AG04449 (cell line): Measurements from ENCODE around the gene ESRP2.

Source experiments
- CTCF ChIA-PET: fragments of 350-600 bp; formaldehyde crosslinking; extraction: SDS; loops from one replicate; lab custom pipeline; 2021; ENCODE audit warnings: antibody characterized with exemption; lab: Yijun Ruan, JAX
- POLR2A ChIA-PET: fragments of 400-600, 350-600 bp; formaldehyde crosslinking; extraction: SDS; loops from one replicate; lab custom pipeline; 2020; ENCODE audit warnings: antibody characterized with exemption, inconsistent platforms; lab: Yijun Ruan, JAX
- DNase-seq: peaks from one replicate; pipeline ENCODE4 v3.0.0-alpha.2; 2010; ENCODE audit warnings: low read depth, low spot score
- H3K4me3 ChIP-seq: 2 replicates; pipeline ENCODE4 v1.5.1; 2011; ENCODE audit warnings: low read depth, mild to moderate bottlenecking, control low read depth, low read length
- TF ChIP-seq, protein P1 (sequence below): IDR thresholded peaks from one replicate; pipeline ENCODE4 v1.5.1; 2011; ENCODE audit warnings: mild to moderate bottlenecking, moderate library complexity, low read length, control low read depth, inconsistent platforms; ENCODE audit not compliant: insufficient read depth; ENCODE audit errors: missing control alignments

The ESRP2 gene

DNA sequence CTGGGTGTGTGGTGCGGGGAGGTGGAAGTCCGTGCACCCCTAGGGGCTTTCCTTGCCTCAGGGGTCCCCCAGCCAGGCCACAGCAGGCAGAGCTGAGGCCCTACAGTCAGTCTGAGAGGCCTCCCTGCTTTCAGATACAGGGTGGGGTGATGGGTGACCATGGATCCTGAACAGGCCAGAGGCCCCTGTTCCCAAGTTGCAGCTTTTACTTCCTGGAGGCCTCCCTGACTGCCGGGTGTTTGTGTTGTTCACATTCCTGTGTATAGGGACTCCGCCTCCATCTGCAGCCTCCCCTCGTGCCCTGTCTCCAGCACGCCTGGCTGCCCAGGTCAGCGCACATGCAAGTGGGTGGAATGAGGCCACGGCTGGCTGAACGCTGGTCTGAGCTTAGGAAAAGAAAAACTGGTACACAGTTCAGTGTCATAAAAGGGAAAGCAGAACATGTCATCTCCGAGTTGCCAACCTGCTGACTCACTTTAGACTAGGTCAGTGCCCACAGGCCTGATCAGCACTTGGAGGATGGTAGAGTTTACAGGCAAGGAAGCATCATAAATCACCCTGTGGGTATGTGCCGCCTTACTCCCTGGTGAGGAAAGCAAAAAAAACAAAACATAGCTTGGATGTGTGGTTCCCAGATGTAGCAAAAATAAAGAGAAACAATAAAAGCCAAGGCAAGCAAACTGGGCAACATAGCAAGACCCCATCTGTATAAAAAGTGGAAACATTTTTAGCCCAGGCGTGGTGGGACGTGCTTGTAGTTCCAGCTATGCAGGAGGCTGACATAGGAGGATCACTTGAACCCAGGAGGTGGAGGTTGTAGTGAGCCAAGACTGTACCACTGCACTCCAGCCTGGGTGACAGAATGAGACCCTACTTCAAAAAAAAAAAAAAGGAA, 22.2 kb upstream of the ESRP2 start:
- no peak overlapping the region for H3K4me3 ChIP-seq
- peak; percentile 31 for DNase-seq
- POLR2A ChIA-PET: interaction anchor here (0.5 to 1.2 kb wide), 4 partner anchors 14 to 203 kb away, joined by 3 read pairs; no protein-coding TSS in a partner anchor
- TF ChIP-seq, protein P1, sequence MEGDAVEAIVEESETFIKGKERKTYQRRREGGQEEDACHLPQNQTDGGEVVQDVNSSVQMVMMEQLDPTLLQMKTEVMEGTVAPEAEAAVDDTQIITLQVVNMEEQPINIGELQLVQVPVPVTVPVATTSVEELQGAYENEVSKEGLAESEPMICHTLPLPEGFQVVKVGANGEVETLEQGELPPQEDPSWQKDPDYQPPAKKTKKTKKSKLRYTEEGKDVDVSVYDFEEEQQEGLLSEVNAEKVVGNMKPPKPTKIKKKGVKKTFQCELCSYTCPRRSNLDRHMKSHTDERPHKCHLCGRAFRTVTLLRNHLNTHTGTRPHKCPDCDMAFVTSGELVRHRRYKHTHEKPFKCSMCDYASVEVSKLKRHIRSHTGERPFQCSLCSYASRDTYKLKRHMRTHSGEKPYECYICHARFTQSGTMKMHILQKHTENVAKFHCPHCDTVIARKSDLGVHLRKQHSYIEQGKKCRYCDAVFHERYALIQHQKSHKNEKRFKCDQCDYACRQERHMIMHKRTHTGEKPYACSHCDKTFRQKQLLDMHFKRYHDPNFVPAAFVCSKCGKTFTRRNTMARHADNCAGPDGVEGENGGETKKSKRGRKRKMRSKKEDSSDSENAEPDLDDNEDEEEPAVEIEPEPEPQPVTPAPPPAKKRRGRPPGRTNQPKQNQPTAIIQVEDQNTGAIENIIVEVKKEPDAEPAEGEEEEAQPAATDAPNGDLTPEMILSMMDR: no peak
- CTCF ChIA-PET: interaction anchor here (1.0 to 8.9 kb wide), 9 partner anchors 9 to 81 kb away, joined by 3 to 374 read pairs (median 4); partner anchors contain the start of gene PLA2G15

DNA sequence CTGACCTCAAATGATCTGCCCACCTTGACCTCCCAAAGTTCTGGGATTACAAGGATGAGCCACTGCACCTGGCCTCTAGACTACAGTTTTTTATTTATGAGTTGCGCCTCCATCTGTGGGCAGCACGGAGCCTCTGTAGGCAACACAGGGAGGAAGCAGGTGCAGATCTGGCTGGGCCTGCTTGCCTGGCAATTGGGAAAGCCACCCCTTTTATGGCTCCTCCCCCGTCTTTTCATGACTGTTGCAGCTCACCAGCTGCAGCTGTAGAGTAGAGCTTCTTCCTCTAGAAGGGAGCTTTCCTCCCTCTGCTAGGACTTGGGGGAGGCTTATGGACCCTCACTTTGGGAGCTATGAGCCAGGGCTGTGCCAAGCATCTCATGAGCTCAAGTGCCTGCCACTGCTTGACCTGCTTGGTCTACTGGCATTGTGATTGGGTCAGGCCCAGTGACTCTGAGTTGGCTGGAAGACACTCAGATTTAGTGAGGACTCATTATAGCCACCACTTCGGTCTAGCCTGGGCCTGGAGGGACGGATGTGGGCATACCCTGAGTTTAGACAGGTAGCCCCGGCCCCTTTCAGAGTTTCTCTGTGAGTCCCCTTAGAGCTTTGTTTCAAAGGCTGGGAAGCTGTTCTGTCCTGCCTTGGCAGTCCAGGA, 21.5 kb upstream of the ESRP2 start:
- DNase-seq: no peak
- ChIA-PET CTCF (interaction anchor here (1.0 to 8.9 kb wide), 8 partner anchors 8 to 82 kb away, joined by 3 to 374 read pairs (median 4); partner anchors contain the start of gene PLA2G15), POLR2A (interaction anchor here (0.9 to 1.2 kb wide), 2 partner anchors 20 to 71 kb away, joined by 3 read pairs; no protein-coding TSS in a partner anchor)
- H3K4me3 ChIP-seq: no peak overlapping the region
- TF ChIP-seq, protein P1: no peak

DNA sequence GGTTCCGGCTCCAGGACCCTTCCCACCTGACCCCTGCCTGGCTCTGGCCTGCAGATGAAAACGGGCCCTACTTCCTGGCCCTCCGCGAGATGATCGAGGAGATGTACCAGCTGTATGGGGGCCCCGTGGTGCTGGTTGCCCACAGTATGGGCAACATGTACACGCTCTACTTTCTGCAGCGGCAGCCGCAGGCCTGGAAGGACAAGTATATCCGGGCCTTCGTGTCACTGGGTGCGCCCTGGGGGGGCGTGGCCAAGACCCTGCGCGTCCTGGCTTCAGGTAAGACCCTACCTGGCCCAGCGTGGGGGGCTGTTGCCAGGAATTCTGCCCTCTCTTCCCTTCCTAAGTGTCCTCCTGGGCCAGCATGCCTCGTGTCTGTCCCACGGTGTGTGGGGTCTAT, 19.8 kb upstream of the ESRP2 start:
- DNase-seq: no peak
- TF ChIP-seq, protein P1: no peak
- ChIA-PET CTCF (interaction anchor here (1.4 to 6.0 kb wide), 3 partner anchors 7 to 73 kb away, joined by 3 to 70 read pairs (median 8); partner anchors contain the start of gene SLC7A6), POLR2A (no interaction called here)
- no peak overlapping the region for H3K4me3 ChIP-seq

DNA sequence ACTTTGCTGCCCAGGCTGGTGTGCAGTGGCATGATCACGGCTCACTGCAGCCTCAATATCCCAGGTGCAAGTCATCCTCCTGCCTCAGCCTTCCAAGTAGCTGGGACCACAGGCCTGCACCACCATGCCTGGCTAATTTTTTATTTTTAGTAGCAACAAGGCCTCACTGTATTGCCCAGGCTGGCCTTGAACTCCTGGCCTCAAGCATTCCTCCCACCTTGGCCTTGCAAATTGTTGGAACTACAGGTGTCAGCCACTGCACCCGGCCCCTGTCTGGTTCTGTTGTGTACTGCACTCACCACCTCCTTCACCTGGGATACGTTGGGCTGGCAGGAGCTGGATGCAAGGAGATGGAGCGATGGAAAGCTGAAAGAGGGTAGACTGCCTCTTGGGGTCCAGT, 17.8 kb upstream of the ESRP2 start:
- ChIA-PET POLR2A (no interaction called here), CTCF (interaction anchor here (6.0 kb wide), 1 partner anchor 9 kb away, joined by 70 read pairs; the partner anchor contains the start of gene SLC7A6)

DNA sequence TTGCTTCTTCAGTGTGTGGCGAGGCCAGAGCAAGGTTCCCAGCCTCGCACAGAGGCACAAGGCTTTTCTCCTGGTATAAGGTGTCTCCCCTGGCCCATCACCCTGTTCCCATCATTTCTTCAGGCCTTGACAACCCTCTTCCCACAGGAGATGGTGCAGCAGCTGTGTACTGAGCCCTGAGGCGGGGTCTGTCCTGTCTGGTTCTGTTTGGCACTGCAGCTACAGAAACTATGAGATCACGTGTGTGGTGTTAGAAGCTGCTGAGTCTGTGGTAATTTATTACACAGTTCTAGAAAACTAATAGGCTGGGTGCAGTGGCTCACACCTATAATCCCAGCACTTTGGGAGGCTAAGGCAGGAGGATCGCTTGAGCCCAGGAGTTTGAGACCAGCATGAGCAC, 16.5 kb upstream of the ESRP2 start:
- TF ChIP-seq, protein P1: no peak
- CTCF ChIA-PET: interaction anchor here (1.4 to 6.0 kb wide), 3 partner anchors 10 to 76 kb away, joined by 5 to 70 read pairs (median 6); partner anchors contain the start of gene SLC7A6
- POLR2A ChIA-PET: no interaction called here
- no peak for DNase-seq
- no peak overlapping the region for H3K4me3 ChIP-seq

More for the DNA sequence above, 17.8 kb upstream of the ESRP2 start:
- DNase-seq: no peak
- TF ChIP-seq, protein P1: no peak
- no peak overlapping the region for H3K4me3 ChIP-seq
